ENCODE results near the gene PARD3B. TPM values are rescaled to one million over a fixed set of nuclear protein-coding genes. Genes with fewer than 3 reads are reported as not detected.
A peak's percentile ranks its signal among the peaks of the same experiment; 100 is the strongest.

Gene PARD3B
- total RNA-seq, 2 experiments from 2014 or later: 0.11 to 0.88 TPM

DNA sequence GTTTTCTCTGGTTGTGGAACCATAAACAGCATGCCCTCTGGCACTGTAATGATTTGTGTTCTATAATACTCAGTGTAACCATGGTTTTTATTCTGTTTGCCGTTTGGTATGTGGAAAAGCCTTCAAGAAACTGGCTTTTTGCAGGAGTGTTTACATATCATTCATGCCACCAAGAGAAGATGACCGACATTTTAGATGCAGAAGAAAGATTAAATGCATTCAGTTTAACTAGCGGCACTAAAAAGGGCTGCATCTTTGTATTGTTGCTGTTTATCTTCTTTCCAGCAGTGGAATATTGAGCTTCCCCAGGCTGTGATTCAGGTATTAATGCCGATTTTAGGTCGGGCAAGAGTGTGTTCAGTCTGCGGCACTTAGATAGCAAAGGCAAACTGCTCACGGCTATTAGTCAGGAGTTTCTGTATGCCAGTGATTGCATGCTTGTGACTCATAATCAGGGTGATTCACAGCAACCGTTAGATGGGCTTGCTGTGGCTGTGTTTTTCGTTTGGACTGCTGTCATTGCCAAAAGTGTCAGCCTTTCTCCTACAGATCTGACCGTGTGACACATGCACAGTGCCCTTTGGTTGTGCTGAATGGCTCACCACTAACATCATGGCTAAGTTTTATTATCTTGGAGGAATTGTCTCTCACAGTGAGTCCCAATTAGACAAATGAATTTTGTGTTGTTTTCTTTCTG, 479.7 kb downstream of the PARD3B start:
- ChIA-PET POLR2A (no interaction called here), CTCF (no interaction called here)
- H3K9me3 Mint-ChIP-seq: no peaks in the 10 kb centered on the region
- intact Hi-C loops (cut with micrococcal nuclease): no loop called here
- DNase-seq (peak; percentile 52), ATAC-seq (peak; percentile 89)
- no peaks in the 10 kb centered on the region for H3K36me3 Mint-ChIP-seq (ENCODE audit: low read depth)
- no peak overlapping the region for H3K4me3 Mint-ChIP-seq
- H3K27me3 Mint-ChIP-seq: no peaks in the 10 kb centered on the region
- peaks cover 12% of the 10 kb centered on the region for H3K4me1 Mint-ChIP-seq (ENCODE audit: low read depth)
- TF ChIP-seq, protein P1, sequence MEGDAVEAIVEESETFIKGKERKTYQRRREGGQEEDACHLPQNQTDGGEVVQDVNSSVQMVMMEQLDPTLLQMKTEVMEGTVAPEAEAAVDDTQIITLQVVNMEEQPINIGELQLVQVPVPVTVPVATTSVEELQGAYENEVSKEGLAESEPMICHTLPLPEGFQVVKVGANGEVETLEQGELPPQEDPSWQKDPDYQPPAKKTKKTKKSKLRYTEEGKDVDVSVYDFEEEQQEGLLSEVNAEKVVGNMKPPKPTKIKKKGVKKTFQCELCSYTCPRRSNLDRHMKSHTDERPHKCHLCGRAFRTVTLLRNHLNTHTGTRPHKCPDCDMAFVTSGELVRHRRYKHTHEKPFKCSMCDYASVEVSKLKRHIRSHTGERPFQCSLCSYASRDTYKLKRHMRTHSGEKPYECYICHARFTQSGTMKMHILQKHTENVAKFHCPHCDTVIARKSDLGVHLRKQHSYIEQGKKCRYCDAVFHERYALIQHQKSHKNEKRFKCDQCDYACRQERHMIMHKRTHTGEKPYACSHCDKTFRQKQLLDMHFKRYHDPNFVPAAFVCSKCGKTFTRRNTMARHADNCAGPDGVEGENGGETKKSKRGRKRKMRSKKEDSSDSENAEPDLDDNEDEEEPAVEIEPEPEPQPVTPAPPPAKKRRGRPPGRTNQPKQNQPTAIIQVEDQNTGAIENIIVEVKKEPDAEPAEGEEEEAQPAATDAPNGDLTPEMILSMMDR (IDR thresholded peaks at IDR 0.05): no peak
- H3K27ac Mint-ChIP-seq: no peak overlapping the region

DNA sequence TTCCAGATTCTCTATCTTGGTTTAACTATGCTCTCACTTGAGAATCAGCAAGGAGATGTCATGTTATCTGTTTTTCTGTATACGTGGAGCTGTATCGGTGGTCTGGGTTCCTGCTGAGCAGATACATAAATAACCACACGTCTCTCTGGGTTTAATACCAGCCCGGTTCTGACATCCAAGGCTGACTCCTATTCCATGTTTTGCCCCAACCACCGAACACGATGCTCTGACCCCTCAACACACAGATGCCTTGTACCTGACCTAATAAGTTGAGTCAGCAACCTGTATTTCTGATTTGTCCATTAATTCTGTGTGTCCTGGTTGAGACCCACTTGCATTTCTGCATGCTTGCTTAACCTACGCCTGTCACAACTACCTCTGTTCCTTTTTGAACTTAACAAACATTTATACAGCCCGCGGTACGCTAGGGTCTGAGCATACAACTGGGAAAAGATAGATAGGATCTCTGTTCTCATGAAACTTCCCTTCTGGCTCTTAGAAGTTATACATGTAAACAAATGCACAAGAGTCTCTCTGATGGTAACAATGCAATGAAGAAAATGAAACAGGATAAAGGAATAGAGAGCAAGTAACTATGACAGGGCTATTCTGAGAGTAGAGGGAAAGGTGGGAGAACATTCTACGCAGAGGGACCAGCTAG, 480.4 kb downstream of the PARD3B start:
- TF ChIP-seq, protein P1 (IDR thresholded peaks at IDR 0.05): no peak
- no peak for ATAC-seq
- H3K27me3 Mint-ChIP-seq: no peaks in the 10 kb centered on the region
- no peak for DNase-seq
- POLR2A ChIA-PET: no interaction called here
- intact Hi-C loops (cut with micrococcal nuclease): no loop called here
- H3K4me3 Mint-ChIP-seq: no peak overlapping the region
- no peak overlapping the region for H3K27ac Mint-ChIP-seq
- H3K36me3 Mint-ChIP-seq (ENCODE audit: low read depth): no peaks in the 10 kb centered on the region
- no peaks in the 10 kb centered on the region for H3K9me3 Mint-ChIP-seq
- peaks cover 12% of the 10 kb centered on the region for H3K4me1 Mint-ChIP-seq (ENCODE audit: low read depth)
- CTCF ChIA-PET: no interaction called here

DNA sequence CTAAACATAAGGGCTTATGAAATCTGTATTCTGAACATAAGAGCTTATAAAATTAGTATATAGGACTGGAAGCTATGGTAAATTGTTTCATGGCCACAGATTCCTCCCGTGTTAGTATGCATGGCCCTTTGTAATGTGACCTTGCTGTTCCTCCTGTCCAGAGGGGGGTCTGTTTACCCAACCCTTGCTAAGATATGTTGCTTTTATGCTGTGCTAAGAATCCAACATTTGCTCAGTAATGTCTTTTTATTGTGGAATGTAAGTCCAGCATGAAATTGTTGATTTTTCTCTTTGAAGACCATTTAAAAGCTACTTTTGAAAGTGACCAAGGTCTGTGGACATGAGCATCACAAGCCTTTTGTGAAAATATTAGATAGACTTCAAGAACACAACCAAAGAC, 485.4 kb downstream of the PARD3B start:
- ATAC-seq (no peak), DNase-seq (no peak)
- ChIA-PET CTCF (no interaction called here), POLR2A (no interaction called here)
- TF ChIP-seq, protein P1 (IDR thresholded peaks at IDR 0.05): no peak
- Mint-ChIP-seq H3K4me1 (ENCODE audit: low read depth) (peaks cover 15% of the 10 kb centered on the region), H3K9me3 (no peaks in the 10 kb centered on the region), H3K27ac (no peak overlapping the region), H3K36me3 (ENCODE audit: low read depth) (no peaks in the 10 kb centered on the region), H3K4me3 (no peak overlapping the region), H3K27me3 (no peaks in the 10 kb centered on the region)
- intact Hi-C loops (cut with micrococcal nuclease): no loop called here

DNA sequence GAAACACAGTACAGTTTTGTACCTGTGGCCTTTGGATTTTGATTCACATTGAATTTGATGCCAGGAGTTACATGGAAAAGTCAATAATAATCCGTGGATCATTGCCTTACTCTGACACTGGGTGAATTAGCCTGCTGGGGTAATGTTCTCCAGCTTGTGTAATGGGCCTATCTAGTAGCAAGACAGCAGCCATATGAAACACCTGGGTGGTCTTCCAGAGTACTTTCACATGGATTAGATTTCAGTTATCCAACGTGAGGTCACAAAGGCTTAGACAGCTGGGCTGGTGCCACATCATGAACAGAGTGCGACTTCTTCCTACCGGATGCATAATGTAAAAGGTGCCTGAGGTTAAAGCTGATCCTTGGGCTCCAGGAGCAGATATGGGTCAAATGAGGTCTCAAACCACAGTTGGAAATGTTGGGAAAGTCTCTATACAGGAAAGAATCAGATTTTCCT, 486.8 kb downstream of the PARD3B start:
- intact Hi-C loops (cut with micrococcal nuclease): no loop called here
- no peak for ATAC-seq
- CTCF ChIA-PET: no interaction called here
- no peak overlapping the region for H3K4me3 Mint-ChIP-seq
- no peaks in the 10 kb centered on the region for H3K27me3 Mint-ChIP-seq
- DNase-seq: no peak
- H3K27ac Mint-ChIP-seq: no peak overlapping the region
- H3K36me3 Mint-ChIP-seq (ENCODE audit: low read depth): no peaks in the 10 kb centered on the region
- TF ChIP-seq, protein P1 (IDR thresholded peaks at IDR 0.05): no peak
- no peaks in the 10 kb centered on the region for H3K9me3 Mint-ChIP-seq
- peaks cover 11% of the 10 kb centered on the region for H3K4me1 Mint-ChIP-seq (ENCODE audit: low read depth)
- POLR2A ChIA-PET: interaction anchor here (1.0 to 1.4 kb wide), 2 partner anchors 10 to 37 kb away, joined by 3 read pairs; no protein-coding TSS in a partner anchor

DNA sequence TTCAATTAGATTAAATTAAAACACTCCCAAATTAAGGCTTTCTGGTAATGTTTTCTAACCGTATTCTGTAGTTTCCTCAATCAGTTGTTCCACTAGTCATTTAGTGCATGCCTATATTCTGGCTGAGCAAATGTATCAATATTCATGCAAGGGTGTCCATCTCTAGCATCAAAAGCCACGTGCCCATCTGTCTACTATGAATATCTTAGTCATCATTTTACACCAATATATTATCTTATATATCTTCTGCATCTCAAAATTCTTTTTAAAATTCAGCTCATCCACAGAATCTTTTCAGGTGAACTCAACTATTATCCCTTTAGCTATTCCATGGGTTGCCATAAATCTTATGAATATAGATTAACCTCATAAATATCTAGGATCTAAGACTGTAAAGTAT, 488.2 kb downstream of the PARD3B start:
- CTCF ChIA-PET: interaction anchor here (0.5 to 1.2 kb wide), 2 partner anchors 18 to 55 kb away, joined by 3 read pairs; no protein-coding TSS in a partner anchor
- no peak overlapping the region for H3K27ac Mint-ChIP-seq
- H3K4me1 Mint-ChIP-seq (ENCODE audit: low read depth): peaks cover 11% of the 10 kb centered on the region
- no peaks in the 10 kb centered on the region for H3K27me3 Mint-ChIP-seq
- ATAC-seq (no peak), DNase-seq (no peak)
- no peak overlapping the region for H3K4me3 Mint-ChIP-seq
- H3K36me3 Mint-ChIP-seq (ENCODE audit: low read depth): no peaks in the 10 kb centered on the region
- TF ChIP-seq, protein P1 (IDR thresholded peaks at IDR 0.05): no peak
- POLR2A ChIA-PET: interaction anchor here (1.4 kb wide), 1 partner anchor 9 kb away, joined by 3 read pairs; no protein-coding TSS in a partner anchor
- intact Hi-C loops (cut with micrococcal nuclease): no loop called here
- no peaks in the 10 kb centered on the region for H3K9me3 Mint-ChIP-seq
